HS-27A (cell line): ENCODE data around the gene NUF2.
"Not testable (repeated sequence)": the region's sequence is repeated elsewhere in the genome, so short reads cannot be mapped to it uniquely, and the experiment has no call there.

Experiments used
- DNase-seq: peaks from one replicate; pipeline ENCODE4 v3.0.0-alpha.2; 2012; ENCODE audit warnings: low read depth, missing footprints

The NUF2 gene

DNA sequence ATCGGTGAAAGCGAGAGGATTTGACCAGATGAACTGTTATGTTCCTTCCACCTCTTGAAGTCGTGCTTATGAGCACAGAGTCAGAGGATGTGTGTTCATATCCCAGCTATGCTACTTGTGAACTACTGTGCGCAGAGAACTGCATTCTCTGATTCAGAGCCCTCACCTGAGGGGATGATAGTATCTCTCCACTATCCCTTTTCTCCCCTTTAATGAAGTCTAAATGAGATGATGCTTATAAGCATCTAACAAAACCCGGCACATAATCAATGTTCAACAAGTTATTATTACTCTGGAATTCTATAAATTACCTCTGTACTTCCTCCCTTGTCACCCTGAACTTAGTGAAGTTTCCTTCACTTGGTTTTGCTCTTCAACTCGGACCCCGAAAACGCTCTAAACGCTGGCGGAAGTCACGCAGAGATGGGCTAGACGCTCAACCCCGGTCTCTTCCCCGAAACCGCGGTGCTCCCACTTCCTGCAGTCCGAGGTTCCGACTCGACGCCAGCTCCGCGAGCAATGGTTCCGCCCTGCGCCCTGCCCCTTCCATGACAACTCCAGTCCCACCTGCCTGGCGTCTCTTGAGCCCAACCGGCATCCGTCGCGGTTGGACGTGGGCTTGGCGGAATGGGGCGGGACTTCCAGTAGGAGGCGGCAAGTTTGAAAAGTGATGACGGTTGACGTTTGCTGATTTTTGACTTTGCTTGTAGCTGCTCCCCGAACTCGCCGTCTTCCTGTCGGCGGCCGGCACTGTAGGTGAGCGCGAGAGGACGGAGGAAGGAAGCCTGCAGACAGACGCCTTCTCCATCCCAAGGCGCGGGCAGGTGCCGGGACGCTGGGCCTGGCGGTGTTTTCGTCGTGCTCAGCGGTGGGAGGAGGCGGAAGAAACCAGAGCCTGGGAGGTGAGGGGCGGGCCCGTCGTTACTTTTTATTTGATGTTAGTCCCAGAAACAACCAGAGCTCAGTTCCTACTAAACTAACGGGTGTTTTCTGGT is at the start of gene NUF2:
NUF2 (plus strand) TSS at position 644 of the 995 bp plus-strand sequence. CDS start 4,098 bp downstream, outside the sequence.
- DNase-seq, result peak; percentile 95

GRCh38 chr1:163273766-163274441 is 47.9 kb upstream of the NUF2 start:
- DNase-seq, result no peak

- DNase-seq, result no peak
Observed at GRCh38 chr1:163275222-163275621, 46.5 kb upstream of the NUF2 start.

DNA sequence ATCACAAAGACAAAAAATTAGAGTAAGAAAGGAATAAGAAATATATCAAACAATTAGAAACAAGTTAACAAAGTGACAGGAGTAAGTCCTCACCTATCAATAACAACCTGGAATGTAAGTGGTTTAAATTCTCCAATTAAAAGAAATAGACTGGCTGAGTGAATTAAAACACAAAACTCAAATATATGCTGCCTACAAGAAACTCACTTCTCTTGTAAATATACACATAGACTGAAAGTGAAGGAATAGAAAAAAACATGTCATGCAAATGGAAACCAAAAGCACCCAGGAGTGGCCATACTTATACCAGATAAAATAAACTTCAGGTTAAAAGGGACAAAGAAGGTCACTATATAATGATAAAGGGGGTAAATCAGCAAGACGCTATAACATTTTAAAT is 43.2 kb upstream of the NUF2 start:
- no peak for DNase-seq

- not testable (repeated sequence) for DNase-seq
Observed at GRCh38 chr1:163284867-163285266, 36.9 kb upstream of the NUF2 start.

GRCh38 chr1:163290025-163290640 is 31.6 kb upstream of the NUF2 start:
- DNase-seq, result no peak

DNA sequence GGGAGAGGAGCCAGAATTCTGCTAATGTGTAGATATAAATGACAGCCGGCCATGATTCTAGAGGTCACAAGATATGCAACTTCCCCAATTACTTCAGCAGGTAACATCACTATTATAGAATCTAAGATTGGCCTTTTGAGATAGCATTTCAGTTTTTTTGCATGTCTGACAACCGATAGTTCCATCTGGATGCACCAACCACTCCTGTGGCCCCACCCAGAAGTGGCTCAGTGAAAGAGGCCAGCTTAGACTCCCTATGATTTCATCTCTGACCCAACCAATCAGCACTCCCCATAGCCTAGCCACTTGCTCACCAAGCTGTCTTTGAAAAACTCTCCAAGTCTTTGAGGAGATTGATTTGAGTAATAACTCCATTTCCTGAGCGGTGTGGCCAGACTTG is 30.3 kb upstream of the NUF2 start:
- no peak for DNase-seq

- DNase-seq, result not testable (repeated sequence)
Observed at GRCh38 chr1:163292153-163292552, 29.6 kb upstream of the NUF2 start.

GRCh38 chr1:163293497-163293896 is 28.3 kb upstream of the NUF2 start:
- not testable (repeated sequence) for DNase-seq

DNA sequence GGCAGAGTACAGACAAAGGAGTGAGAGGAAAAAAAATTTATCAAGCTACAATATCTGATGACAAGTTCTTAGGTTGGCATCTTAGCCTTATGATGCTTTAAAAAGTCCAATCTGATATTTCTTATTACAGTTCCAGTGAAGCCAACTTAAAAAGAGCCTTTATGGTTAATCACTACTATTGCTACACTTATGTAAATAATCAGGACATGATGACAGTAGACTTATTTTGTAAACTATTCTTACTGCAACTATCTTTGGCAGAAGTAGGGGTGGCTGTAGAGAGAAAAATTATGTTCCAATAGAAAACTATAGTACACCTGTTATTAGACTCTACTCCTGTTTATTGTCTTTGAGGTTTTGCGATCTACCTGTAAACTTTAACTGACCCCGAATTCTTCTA is 25.8 kb upstream of the NUF2 start:
- no peak for DNase-seq

- DNase-seq, result no peak
Observed at GRCh38 chr1:163296504-163297263, 25.1 kb upstream of the NUF2 start.

- no peak for DNase-seq
Observed at GRCh38 chr1:163298365-163298764, 23.4 kb upstream of the NUF2 start.

GRCh38 chr1:163300568-163300967 is 21.2 kb upstream of the NUF2 start:
- no peak for DNase-seq

DNA sequence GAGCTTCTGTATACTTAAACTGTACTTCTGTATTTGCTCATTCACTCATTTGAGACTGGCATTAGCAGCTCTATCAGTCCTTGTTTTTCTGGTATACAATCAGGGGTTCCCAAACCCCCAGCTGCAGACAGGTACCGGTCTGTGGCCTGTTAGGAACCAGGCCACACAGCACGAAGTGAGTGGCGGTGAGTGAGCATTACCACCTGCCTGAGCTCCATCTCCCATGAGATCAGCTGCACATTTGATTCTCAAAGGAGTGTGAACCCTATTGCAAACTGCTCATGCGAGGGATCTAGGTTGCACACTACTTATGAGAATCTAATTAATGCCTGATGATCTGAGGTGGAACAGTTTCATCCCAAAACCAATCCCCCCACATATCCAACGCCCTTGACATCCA is 18.2 kb upstream of the NUF2 start:
- no peak for DNase-seq

- DNase-seq, result no peak
Observed at GRCh38 chr1:163305441-163305840, 16.3 kb upstream of the NUF2 start.

DNA sequence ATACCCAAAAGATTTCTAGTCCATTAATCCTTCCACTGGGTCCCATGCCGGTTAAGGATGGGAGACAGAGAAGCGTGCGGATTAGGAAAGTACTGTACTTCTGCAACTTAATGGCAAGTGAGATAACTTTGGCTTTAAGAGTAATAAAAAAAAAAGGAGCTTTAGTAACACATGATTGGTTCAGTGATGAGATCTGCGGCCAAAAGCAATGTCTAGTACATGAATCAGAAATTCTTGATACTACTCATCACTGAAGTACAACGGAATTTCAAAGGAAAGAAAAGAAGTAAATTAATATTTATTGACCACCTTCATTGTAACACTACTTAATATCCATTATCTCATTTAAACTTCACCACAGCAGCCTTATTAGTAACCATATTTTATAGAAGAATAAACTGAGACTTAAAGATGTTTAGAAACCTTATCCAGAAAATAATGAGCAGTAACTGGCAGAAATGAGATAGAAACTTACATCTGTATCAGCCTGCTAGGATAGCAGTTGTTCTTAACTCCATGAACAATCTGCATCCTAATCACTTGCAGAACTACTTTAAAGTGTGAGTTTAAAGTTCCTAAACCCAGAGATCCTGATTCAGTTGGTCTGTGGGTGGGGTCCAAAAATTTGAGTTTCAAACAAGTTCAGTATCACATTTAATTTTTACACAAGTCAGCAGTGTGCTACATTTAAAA is 14.1 kb upstream of the NUF2 start:
- DNase-seq, result no peak

- no peak for DNase-seq
Observed at GRCh38 chr1:163308811-163309210, 12.9 kb upstream of the NUF2 start.

- no peak for DNase-seq
Observed at GRCh38 chr1:163315773-163316374, 5.9 kb upstream of the NUF2 start.

DNA sequence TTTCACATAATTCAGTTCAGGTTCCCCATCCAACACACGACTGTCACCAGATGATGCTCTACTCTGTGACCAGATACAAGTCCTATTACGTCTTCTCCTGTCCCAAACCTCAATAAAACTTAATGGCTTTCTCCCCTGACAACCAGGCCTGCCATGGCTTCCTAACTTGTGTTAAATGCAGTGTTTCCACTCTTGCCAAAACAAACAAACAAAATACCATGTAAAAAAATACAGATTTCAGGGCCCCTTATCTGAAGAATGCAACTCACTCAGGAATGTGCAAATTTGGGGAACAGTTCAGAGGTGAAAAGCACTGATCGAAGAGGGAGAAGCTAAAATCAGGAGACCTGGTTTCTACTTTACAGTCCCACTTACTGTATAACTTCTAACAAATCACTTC is 863 bp upstream of the NUF2 start:
- DNase-seq, result no peak

- not testable (repeated sequence) for DNase-seq
Observed at GRCh38 chr1:163323339-163323738, 1.6 kb downstream of the NUF2 start.

DNA sequence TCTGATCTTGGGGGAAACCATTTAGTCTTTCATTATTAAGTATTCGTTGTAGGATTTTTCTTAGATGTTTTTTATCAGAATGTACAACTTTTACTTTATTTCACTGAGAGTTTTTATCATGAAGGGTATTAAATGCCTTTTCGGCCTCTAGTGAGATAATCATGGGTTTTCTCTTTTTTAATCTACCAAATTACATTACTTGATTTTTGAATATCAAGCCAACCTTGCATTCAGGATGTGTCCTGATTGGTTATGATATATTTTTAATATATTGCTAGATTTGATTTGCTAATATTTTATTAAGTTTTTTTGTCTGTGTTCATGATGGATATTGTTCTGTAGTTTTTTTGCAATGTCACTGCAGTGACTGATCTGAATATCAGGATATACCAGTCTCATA is 9.4 kb downstream of the NUF2 start:
- DNase-seq, result no peak
